ENCODE measurements around the gene PLA1A.
"Not testable (repeated sequence)": the region's sequence is repeated elsewhere in the genome, so short reads cannot be mapped to it uniquely, and the experiment has no call there.

The PLA1A gene, protein sequence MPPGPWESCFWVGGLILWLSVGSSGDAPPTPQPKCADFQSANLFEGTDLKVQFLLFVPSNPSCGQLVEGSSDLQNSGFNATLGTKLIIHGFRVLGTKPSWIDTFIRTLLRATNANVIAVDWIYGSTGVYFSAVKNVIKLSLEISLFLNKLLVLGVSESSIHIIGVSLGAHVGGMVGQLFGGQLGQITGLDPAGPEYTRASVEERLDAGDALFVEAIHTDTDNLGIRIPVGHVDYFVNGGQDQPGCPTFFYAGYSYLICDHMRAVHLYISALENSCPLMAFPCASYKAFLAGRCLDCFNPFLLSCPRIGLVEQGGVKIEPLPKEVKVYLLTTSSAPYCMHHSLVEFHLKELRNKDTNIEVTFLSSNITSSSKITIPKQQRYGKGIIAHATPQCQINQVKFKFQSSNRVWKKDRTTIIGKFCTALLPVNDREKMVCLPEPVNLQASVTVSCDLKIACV

DNA sequence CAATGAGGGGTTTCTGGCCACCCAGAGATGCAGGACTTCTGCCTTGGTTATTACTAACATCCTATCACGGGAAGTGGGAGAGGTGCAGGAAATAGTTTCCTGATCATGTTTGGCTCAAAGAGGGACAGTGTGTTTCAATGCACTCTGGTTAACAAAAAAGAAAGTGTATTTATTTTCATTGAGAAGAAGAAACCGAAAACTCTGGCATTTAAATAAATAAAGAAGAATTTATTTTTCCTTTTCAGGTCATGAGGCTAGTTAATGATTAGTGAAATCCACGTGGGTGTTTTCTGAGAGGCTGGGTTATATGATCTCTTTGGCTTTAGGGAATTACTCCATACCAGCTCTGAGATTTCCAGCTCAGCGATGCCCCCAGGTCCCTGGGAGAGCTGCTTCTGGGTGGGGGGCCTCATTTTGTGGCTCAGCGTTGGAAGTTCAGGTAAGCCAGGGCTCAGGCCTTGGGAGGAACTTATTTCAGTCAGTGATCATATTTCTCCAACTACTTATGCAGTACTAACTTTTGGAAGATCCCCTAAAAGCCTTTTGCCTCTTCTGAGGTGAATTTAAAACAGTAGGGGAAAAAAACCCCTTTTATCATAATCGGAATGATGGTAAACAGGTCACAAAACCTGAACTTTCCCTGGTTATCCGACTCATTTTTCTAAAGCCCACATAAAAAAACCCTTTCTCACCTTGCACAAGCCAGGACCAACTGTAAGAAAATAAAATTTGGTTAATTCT, at the start of gene PLA1A:
Gene PLA1A, plus strand, starts transcription at position 338 of the 741 bp plus-strand sequence. Its CDS starts 29 bp downstream, at position 367.
- no peak for DNase-seq

GRCh38 chr3:119548341-119548740, 49.3 kb upstream of the PLA1A start:
- DNase-seq: no peak

GRCh38 chr3:119550192-119550910, 47.3 kb upstream of the PLA1A start:
- DNase-seq: no peak

GRCh38 chr3:119551598-119551997, 46.1 kb upstream of the PLA1A start:
- DNase-seq: no peak

DNA sequence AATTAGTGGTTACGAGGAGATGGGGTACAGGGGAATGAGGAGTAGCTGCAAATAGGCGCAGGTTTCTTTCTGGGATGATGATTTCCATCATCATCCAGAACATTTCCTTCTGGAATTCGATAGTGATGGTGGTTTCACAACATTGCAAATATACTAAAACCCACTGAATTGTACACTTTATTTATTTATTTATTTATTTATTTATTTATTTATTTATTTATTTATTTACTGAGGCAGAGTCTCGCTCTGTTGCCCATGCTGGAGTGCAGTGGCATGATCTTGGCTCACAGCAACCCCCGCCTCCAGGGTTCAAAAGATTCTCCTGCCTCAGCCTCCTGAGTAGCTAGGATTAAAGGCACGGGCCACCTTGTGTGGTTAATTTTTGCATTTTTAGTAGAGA, 44.8 kb upstream of the PLA1A start:
- DNase-seq: not testable (repeated sequence)

DNA sequence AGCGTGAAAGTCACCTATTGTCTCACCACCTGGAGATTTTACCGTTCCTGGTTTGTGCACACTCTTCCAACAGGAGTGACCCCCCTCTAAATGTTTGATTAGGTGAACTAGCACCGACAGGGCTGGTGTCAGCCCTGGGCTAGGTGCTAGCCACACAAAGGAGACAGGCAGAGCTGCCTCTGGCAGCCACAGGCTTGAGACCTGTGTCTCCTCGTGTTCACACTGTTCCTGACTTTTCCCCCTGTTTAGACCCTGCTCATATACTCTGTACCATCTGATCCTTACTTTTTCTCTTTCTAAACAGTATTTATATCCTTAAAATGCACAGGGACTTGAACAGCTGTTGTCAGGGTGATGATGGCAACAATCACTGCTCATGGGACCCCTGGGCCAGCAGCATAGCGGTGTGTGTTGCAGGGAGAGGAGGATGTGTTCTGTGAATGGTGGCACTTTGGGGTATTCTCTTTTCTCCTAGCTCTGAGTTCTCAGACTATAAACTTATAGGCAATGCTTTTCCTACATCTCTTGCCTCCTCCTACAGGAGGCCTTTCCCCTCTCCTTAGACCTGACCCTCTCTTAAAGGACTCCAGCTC, 43.8 kb upstream of the PLA1A start:
- DNase-seq: no peak

DNA sequence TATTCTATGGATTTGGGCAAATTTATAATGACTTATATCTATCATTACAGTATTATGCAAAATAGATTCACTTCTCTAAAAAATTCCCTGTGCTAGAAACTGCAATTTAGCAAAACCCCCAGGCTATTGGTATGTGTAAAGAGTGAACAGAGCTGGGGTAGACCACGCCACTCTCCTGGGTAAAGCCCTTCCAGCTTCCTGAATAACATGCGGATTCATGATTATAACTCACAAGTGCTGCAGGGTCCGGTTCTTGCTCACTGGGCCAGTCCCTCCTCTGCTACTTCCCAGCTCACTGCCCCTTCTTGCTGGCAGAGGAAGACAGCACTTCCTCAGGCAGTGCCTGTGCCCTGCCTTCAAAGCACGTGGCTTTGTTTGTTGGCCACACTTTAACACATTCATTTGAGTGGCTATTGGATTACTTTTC, 42.4 kb upstream of the PLA1A start:
- DNase-seq: no peak

DNA sequence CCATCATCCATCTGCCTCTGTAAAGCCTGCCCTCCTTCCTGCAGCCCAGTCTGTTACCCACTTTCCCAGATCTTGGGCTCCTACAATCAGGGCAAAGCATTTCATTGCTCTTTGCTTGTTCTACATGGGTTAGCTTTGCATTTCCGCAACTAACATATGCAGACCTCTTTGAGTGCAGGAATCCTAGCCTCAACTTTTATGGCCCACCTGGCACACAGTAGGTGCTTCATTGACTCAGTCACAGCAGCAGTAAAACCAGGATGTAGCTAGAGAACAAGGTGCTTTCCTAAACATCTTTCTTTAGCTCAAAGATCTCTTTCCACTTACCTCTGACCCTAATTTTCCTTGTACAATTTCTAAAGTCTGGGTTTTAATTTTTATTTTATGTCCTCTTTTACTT, 41.8 kb upstream of the PLA1A start:
- no peak for DNase-seq

DNA sequence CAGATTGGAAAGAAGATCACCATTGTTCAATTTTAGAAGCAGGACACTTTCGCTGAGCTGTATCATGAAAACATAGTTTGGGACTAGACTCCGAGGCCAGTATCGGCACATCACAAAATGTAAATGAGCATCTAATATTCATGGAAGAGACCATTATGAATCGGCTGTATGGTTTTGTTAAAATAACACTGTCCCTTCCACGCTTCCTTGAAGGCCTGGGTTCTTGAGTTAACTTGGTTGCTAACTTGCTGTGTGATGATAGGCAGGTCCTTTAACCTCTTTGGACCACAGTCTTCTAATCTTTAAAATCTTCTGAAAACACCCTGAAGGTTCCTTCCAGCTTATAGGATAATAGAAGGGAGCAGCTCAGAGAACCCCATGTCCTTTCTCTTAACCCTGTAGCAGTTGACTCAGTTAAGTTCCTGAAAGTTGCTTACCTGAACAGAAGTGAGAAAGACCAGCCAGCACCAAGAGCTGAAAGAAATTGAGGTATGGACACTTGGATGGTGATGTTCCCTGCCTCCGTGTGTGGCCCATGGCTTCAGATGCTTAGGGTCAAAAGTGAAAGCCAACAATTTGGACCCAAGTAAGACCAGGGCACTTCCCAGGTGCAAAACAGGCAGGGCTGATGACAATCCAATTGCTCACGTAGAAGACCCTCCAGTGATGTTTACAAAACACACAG, 40.4 kb upstream of the PLA1A start:
- DNase-seq: no peak

DNA sequence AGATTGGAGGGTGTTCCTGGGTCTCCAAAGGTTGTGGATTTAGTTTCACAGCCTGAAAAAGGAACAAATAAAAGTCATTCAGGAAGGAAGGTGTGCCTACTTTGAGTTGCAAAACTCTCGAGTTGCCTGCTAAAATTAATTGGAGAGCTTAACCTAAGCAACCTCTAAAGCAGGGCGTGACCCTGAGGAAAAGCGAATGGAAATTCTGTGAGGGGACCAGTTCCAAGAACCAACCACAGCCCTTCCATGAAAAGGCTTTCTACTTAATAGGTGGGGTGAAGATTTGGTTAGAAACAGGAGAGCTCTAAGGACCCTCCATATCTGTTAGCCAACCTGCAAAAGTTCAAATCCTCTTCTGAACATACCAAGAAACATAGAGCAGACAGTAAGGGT, 39.8 kb upstream of the PLA1A start:
- no peak for DNase-seq

- no peak for DNase-seq
Measured at GRCh38 chr3:119558626-119559317, 38.9 kb upstream of the PLA1A start.

DNA sequence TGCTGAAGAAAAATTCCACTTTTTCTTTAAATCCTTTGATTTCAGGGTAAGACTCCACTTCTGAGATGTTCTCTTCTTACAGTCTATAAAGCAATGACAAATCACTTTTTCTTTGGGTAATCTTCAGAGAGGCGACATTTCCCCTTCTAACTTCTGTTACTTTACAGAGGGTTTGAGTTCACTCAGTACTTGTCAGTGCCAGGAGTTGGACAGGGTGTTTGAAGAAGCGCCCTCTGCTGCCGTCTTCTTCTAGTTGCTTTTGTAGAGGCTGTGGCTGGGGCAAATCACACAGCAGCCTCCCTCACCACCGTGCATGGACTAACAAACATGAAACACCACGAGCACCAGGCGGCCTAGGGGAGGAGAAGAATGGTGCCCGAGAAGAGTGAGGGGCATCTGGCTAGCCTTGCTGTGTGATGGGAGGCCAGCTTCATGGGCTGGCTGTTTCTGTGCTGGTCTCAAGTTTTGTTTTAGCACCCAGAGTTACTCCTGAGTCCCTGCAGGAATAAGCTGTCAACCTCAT, 38.2 kb upstream of the PLA1A start, which contains the start of gene CD80:
Gene CD80, minus strand, starts transcription at position 174 of the 523 bp plus-strand sequence. CDS start 1,886 bp downstream, outside the sequence.
- no peak for DNase-seq

GRCh38 chr3:119560160-119560559, 37.5 kb upstream of the PLA1A start:
- DNase-seq: no peak

DNA sequence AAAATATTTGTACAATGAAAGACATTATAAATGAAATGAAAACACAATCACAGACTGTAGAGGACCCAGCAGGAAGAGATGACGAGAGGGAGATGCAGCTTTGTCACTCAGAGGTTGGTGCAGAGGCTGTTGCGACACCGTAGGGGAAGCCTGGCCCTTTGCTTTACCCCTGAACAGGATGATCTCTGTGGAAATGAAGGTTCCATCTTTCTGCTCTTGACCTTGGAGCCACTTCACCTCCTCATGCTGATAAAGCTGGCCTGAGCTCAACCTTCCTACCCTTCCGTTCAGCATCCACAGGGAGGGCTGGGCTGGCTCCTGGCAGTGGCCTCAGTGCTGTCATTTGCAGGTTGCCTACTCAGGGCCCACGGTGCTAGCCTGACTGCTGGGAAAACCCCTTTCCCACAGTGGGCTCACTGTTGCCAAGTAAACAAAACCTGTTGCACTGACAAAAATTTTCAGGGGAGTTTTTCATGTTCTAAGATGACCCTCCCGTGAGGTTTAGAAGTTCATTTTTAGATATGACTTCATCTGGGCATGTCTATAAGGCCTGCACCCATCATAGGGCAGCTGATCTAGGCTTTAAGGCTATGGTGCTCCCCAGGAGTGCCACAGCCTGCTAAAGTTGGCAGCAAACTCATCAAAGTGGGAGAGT, 35.3 kb upstream of the PLA1A start:
- DNase-seq: no peak

GRCh38 chr3:119563334-119563733, 34.4 kb upstream of the PLA1A start:
- not testable (repeated sequence) for DNase-seq

- DNase-seq: no peak
Measured at GRCh38 chr3:119569156-119569555, 28.5 kb upstream of the PLA1A start.

- DNase-seq: no peak
Measured at GRCh38 chr3:119570229-119570628, 27.5 kb upstream of the PLA1A start.

DNA sequence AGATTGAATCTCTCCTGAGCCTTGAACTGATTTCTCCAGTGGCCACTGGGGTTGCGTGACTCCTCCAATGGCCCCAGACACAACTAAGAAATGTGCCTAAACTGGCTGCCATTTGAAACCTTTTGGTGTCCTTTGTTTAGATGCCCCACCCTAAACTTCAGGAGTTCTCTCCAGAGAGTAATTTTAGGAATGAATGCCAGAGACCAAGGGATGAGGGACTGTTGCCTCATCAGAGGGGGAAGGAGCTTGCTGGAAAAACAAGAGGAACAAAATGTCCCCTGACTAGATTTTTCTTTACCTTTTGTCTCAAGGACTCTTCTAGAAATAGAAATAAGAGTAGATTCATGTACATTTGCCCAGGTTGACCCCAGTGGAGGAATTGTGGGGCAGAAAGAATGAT, 26.5 kb upstream of the PLA1A start:
- DNase-seq: no peak

DNA sequence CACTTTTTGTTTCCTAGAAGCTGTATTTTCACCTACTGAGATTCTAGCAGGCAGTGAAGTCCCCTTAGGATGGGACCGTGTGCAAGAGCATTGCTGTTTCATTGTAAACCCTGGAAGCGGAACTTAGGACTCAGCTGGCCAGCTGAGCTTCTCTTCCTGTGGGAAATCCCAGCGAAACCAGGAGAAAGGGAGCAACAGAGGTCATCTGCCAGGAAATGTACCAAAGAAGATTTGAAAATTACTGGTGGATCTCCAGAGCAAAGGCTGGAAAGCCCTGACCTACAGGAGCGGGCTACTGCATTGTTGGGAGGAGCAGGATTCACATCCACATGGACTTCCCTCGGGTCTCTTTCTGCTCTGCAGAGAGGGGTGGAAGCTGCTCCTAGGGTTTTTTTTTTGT, 26.0 kb upstream of the PLA1A start:
- DNase-seq: no peak

DNA sequence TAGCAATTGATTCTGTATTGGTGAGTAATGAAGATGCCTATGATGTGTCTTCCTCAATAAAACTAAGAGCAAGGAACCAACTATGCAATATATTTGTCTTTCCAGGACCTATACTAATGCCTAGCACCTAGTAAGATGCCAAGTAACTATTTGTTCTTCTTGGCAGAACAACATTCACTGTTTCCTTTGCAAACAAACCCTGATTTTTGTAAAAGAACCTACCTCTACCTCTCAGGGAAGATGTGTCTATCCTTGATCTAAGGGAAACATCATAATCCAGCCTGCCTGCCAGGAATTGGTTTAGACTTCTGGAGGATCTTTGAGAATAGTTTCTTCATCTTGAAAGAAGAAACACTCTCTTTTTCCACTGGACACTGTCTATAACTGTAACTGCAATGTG, 22.2 kb upstream of the PLA1A start:
- no peak for DNase-seq
